Panc1 (cell line): ENCODE measurements around the gene MDGA2.

ENCODE experiments used
- CTCF ChIP-seq: fragments of 450-650 bp; IDR thresholded peaks from 2 replicates; pipeline ENCODE4 v1.5.1; 2017; ENCODE audit warnings: mild to moderate bottlenecking
- POLR2AphosphoS5 ChIP-seq: IDR thresholded peaks from 2 replicates; pipeline ENCODE4 v1.6.1; 2012; ENCODE audit warnings: mild to moderate bottlenecking, low read depth, low read length, moderate library complexity
- SIN3A ChIP-seq: IDR thresholded peaks from 2 replicates; pipeline ENCODE4 v1.6.1; 2012; ENCODE audit warnings: low read depth, mild to moderate bottlenecking, low read length, moderate library complexity, borderline replicate concordance; ENCODE audit not compliant: insufficient read depth

GRCh38 chr14:47520382-47520781 lies 155.0 kb downstream of the MDGA2 start:
- no peak for TF ChIP-seq CTCF
- TF ChIP-seq POLR2AphosphoS5 = no peak
- TF ChIP-seq SIN3A = no peak
